ENCODE data around the gene GGA2.
"Not testable (repeated sequence)": the region's sequence is repeated elsewhere in the genome, so short reads cannot be mapped to it uniquely, and the experiment has no call there.

The GGA2 gene

GRCh38 chr16:23501291-23501690 is 9.0 kb downstream of the GGA2 start:
- FAIRE-seq, result no peak

GRCh38 chr16:23500862-23501225 is 9.4 kb downstream of the GGA2 start:
- FAIRE-seq, result no peak

GRCh38 chr16:23500212-23500861 is 10.0 kb downstream of the GGA2 start:
- FAIRE-seq, result no peak

GRCh38 chr16:23499801-23500200 is 10.5 kb downstream of the GGA2 start:
- no peak for FAIRE-seq

- no peak for FAIRE-seq
Measured at GRCh38 chr16:23498863-23499262, 11.4 kb downstream of the GGA2 start.

- no peak for FAIRE-seq
Measured at GRCh38 chr16:23497543-23497868, 12.8 kb downstream of the GGA2 start.

GRCh38 chr16:23496821-23497542 is 13.3 kb downstream of the GGA2 start:
- no peak for FAIRE-seq

GRCh38 chr16:23495671-23496070 is 14.6 kb downstream of the GGA2 start:
- no peak for FAIRE-seq

- FAIRE-seq, result no peak
Measured at GRCh38 chr16:23494188-23494587, 16.1 kb downstream of the GGA2 start.

GRCh38 chr16:23491490-23492391 is 18.6 kb downstream of the GGA2 start:
- FAIRE-seq, result no peak

- FAIRE-seq, result no peak
Measured at GRCh38 chr16:23486480-23486879, 23.8 kb downstream of the GGA2 start.

GRCh38 chr16:23485841-23486240 is 24.5 kb downstream of the GGA2 start:
- no peak for FAIRE-seq

GRCh38 chr16:23485257-23485614 is 25.1 kb downstream of the GGA2 start:
- FAIRE-seq, result no peak

GRCh38 chr16:23484510-23485256 is 25.6 kb downstream of the GGA2 start:
- no peak for FAIRE-seq

- FAIRE-seq, result not testable (repeated sequence)
Measured at GRCh38 chr16:23483492-23483891, 26.8 kb downstream of the GGA2 start.

- no peak for FAIRE-seq
Measured at GRCh38 chr16:23482778-23483177, 27.5 kb downstream of the GGA2 start.

GRCh38 chr16:23480257-23480656 is 30.0 kb downstream of the GGA2 start:
- no peak for FAIRE-seq

GRCh38 chr16:23479138-23479537 is 31.2 kb downstream of the GGA2 start:
- FAIRE-seq, result no peak

GRCh38 chr16:23478566-23478965 is 31.7 kb downstream of the GGA2 start:
- FAIRE-seq, result no peak

- no peak for FAIRE-seq
Measured at GRCh38 chr16:23476289-23476688, 34.0 kb downstream of the GGA2 start.

GRCh38 chr16:23469814-23470213 is 40.5 kb downstream of the GGA2 start:
- no peak for FAIRE-seq

- no peak for FAIRE-seq
Measured at GRCh38 chr16:23466162-23466885, 44.0 kb downstream of the GGA2 start.

- no peak for FAIRE-seq
Measured at GRCh38 chr16:23465179-23465578, 45.1 kb downstream of the GGA2 start.

Measured in A204.1 (cell line).